Ishikawa (cell line): ENCODE data around the gene ARID4A.

Experiments used
- CEBPB ChIP-seq: IDR thresholded peaks from 2 replicates; pipeline ENCODE4 v1.6.1; 2012
- CREB1 ChIP-seq: IDR thresholded peaks from 2 replicates; pipeline ENCODE4 v1.6.1; 2012; ENCODE audit warnings: low read depth
- EGR1 ChIP-seq: IDR thresholded peaks from 2 replicates; pipeline ENCODE4 v1.6.1; 2012
- EP300 ChIP-seq: IDR thresholded peaks from 2 replicates; pipeline ENCODE4 v1.6.1; 2012; ENCODE audit warnings: borderline replicate concordance
- FOXM1 ChIP-seq: IDR thresholded peaks from 2 replicates; pipeline ENCODE4 v1.6.1; 2012; ENCODE audit warnings: low read depth, borderline replicate concordance
- MAX ChIP-seq: IDR thresholded peaks from 2 replicates; pipeline ENCODE4 v1.6.1; 2012
- NFIC ChIP-seq: IDR thresholded peaks from 2 replicates; pipeline ENCODE4 v1.6.1; 2012
- RAD21 ChIP-seq: IDR thresholded peaks from 2 replicates; pipeline ENCODE4 v1.6.1; 2012; ENCODE audit warnings: low read depth
- REST ChIP-seq: IDR thresholded peaks from 2 replicates; pipeline ENCODE4 v1.6.1; 2012; ENCODE audit warnings: low read depth, mild to moderate bottlenecking
- TAF1 ChIP-seq: IDR thresholded peaks from 2 replicates; pipeline ENCODE4 v1.6.1; 2012; ENCODE audit warnings: low read depth, mild to moderate bottlenecking
- TCF12 ChIP-seq: IDR thresholded peaks from 2 replicates; pipeline ENCODE4 v1.6.1; 2012; ENCODE audit warnings: low read depth
- TEAD4 ChIP-seq: IDR thresholded peaks from 2 replicates; pipeline ENCODE4 v1.6.1; 2012
- USF1 ChIP-seq: IDR thresholded peaks from 2 replicates; pipeline ENCODE4 v1.6.1; 2012
- YY1 ChIP-seq: IDR thresholded peaks from 2 replicates; pipeline ENCODE4 v1.6.1; 2012; ENCODE audit warnings: low read depth
- ZBTB7A ChIP-seq: IDR thresholded peaks from 2 replicates; pipeline ENCODE4 v1.6.1; 2012; ENCODE audit warnings: low read depth

The ARID4A gene

GRCh38 chr14:58301416-58301815, 3.1 kb downstream of the ARID4A start:
- TF ChIP-seq TAF1 (no peak), CREB1 (no peak), MAX (no peak), REST (no peak), RAD21 (no peak), EP300 (no peak), YY1 (no peak), TEAD4 (no peak), EGR1 (no peak), FOXM1 (no peak), ZBTB7A (no peak), USF1 (no peak), NFIC (no peak), CEBPB (no peak)

GRCh38 chr14:58305730-58306129, 7.4 kb downstream of the ARID4A start:
- TF ChIP-seq EGR1 (no peak), REST (no peak), TEAD4 (no peak), FOXM1 (no peak), EP300 (no peak), CREB1 (no peak), TCF12 (no peak), ZBTB7A (no peak), USF1 (no peak), MAX (no peak), CEBPB (no peak), NFIC (no peak), YY1 (no peak), TAF1 (no peak), RAD21 (no peak)

- TF ChIP-seq TEAD4 (no peak), RAD21 (no peak), CREB1 (no peak), EGR1 (no peak), TAF1 (no peak), CEBPB (no peak), REST (no peak), USF1 (no peak), MAX (no peak), NFIC (no peak), EP300 (no peak), FOXM1 (no peak)
These were observed 9.4 kb downstream of the ARID4A start for GRCh38 chr14:58307597-58308316.

- TF ChIP-seq USF1 (no peak), CEBPB (no peak)
These were observed 10.7 kb downstream of the ARID4A start for GRCh38 chr14:58309086-58309485.
